ENCODE measurements around the gene SPOPL.

The SPOPL gene

GRCh38 chr2:138601458-138602165, 100.0 kb downstream of the SPOPL start:
- peak; percentile 26 for DNase-seq (ENCODE audit: low spot score)

GRCh38 chr2:138602166-138602460, 100.5 kb downstream of the SPOPL start:
- peak; percentile 36 for DNase-seq (ENCODE audit: low spot score)

- no peak for DNase-seq (ENCODE audit: low spot score)
Measured at GRCh38 chr2:138607746-138608145, 106.2 kb downstream of the SPOPL start.

- peak; percentile 15 for DNase-seq (ENCODE audit: low spot score)
Measured at GRCh38 chr2:138609446-138609845, 107.9 kb downstream of the SPOPL start.

GRCh38 chr2:138610201-138610953, 108.8 kb downstream of the SPOPL start:
- DNase-seq (ENCODE audit: low spot score), result peak; percentile 69

GRCh38 chr2:138615257-138615656, 113.7 kb downstream of the SPOPL start:
- peak; percentile 98 for DNase-seq (ENCODE audit: low spot score)

- DNase-seq (ENCODE audit: low spot score), result peak; percentile 71
Measured at GRCh38 chr2:138617026-138617425, 115.5 kb downstream of the SPOPL start.

- no peak for DNase-seq (ENCODE audit: low spot score)
Measured at GRCh38 chr2:138618971-138619370, 117.4 kb downstream of the SPOPL start.

GRCh38 chr2:138620431-138620830, 118.9 kb downstream of the SPOPL start:
- DNase-seq (ENCODE audit: low spot score), result no peak

GRCh38 chr2:138621139-138621538, 119.6 kb downstream of the SPOPL start:
- DNase-seq (ENCODE audit: low spot score), result no peak

GRCh38 chr2:138622613-138623012, 121.0 kb downstream of the SPOPL start:
- no peak for DNase-seq (ENCODE audit: low spot score)

Measured in kidney tubule cell (primary cell).